ENCODE data around the gene RANBP1. TPM values are rescaled to one million over a fixed set of nuclear protein-coding genes. Genes with fewer than 3 reads are reported as not detected.

RANBP1 gene
- total RNA-seq, 2 experiments from 2014 or later = 176 to 181 TPM

- Mint-ChIP-seq H3K9me3 (no peaks in the 10 kb centered on the region), H3K27me3 (no peaks in the 10 kb centered on the region), H3K4me1 (no peaks in the 10 kb centered on the region), H3K27ac (no peak overlapping the region), H3K36me3 (ENCODE audit: low read depth) (no peaks in the 10 kb centered on the region), H3K4me3 (no peak overlapping the region)
- ChIA-PET POLR2A (no interaction called here), CTCF (no interaction called here)
- DNase-seq = no peak
Observed at GRCh38 chr22:20174785-20175596, 59.1 kb downstream of the RANBP1 start.

- no peak overlapping the region for H3K4me3 Mint-ChIP-seq
Observed at GRCh38 chr22:20175597-20175900, 59.6 kb downstream of the RANBP1 start.

GRCh38 chr22:20176421-20177085 is 60.6 kb downstream of the RANBP1 start:
- Mint-ChIP-seq H3K4me1 (no peaks in the 10 kb centered on the region), H3K4me3 (no peak overlapping the region), H3K27ac (no peak overlapping the region), H3K36me3 (ENCODE audit: low read depth) (no peaks in the 10 kb centered on the region), H3K9me3 (no peaks in the 10 kb centered on the region), H3K27me3 (no peaks in the 10 kb centered on the region)
- DNase-seq = no peak
- ChIA-PET CTCF (no interaction called here), POLR2A (no interaction called here)

More at GRCh38 chr22:20175597-20175900, 59.6 kb downstream of the RANBP1 start:
- Mint-ChIP-seq H3K9me3 (no peaks in the 10 kb centered on the region), H3K4me1 (no peaks in the 10 kb centered on the region), H3K36me3 (ENCODE audit: low read depth) (no peaks in the 10 kb centered on the region), H3K27me3 (no peaks in the 10 kb centered on the region), H3K27ac (no peak overlapping the region)
- POLR2A ChIA-PET = no interaction called here
- no peak for DNase-seq
- CTCF ChIA-PET = no interaction called here

Other genes with a start within 250 kb of the RANBP1 start
- gene COMT, start 174.3 kb upstream of the RANBP1 start, total RNA-seq = 10 to 100 TPM; 78.7 to 79.3 TPM
- 10 to 100 TPM; 18.9 to 19.1 TPM for gene TXNRD2, start 174.3 kb upstream of the RANBP1 start, total RNA-seq
- under 1 TPM; 0.58 to 0.71 TPM for gene ARVCF, start 99.3 kb upstream of the RANBP1 start, total RNA-seq
- gene TANGO2, start 95.0 kb upstream of the RANBP1 start, total RNA-seq = 10 to 100 TPM; 39.1 to 44.5 TPM
- 10 to 100 TPM; 40.4 to 41.1 TPM for gene DGCR8, start 35.9 kb upstream of the RANBP1 start, total RNA-seq
- 10 to 100 TPM; 71.8 to 75.2 TPM for gene TRMT2A, start 1.1 kb downstream of the RANBP1 start, total RNA-seq
- gene ZDHHC8, start 15.7 kb downstream of the RANBP1 start, total RNA-seq = 10 to 100 TPM; 44.2 to 48.3 TPM
- under 1 TPM; 0.33 to 0.76 TPM for gene CCDC188, start 35.0 kb downstream of the RANBP1 start, total RNA-seq
- 1 to 10 TPM; 2.3 to 3.1 TPM for gene RTN4R, start 152.2 kb downstream of the RANBP1 start, total RNA-seq
- 10 to 100 TPM; 40.8 to 41.1 TPM for gene DGCR6L, start 204.0 kb downstream of the RANBP1 start, total RNA-seq

Measured in activated CD4-positive, alpha-beta memory T cell treated with anti-CD3 and anti-CD28 coated beads, Interleukin-2, amount 10 ng/mL, durations not matched to agents 7 days and 5 days (primary cell).